Astrocyte (in vitro differentiated cells and primary cell): ENCODE results near the gene DAO. TPM values are rescaled to one million over a fixed set of nuclear protein-coding genes. Genes with fewer than 3 reads are reported as not detected.

ENCODE experiments used
- DNase-seq: peaks from one replicate; pipeline ENCODE4 v3.0.0-alpha.2; 2010; ENCODE audit warnings: low read depth
- FAIRE-seq: peaks from 2 replicates; lab custom pipeline; 2011; peaks lifted over from hg19 to GRCh38; lab: Jason Lieb, UNC
- H2AFZ ChIP-seq: 2 replicates; pipeline ENCODE4 v1.6.0; 2012; ENCODE audit warnings: low read depth, low read length, inconsistent platforms
- H3K27ac ChIP-seq: 2 replicates; pipeline ENCODE4 v1.5.1; 2011; ENCODE audit warnings: low read depth, low read length, inconsistent platforms
- H3K27me3 ChIP-seq: 2 replicates; pipeline ENCODE4 v1.6.0; 2011; ENCODE audit warnings: low read length, inconsistent platforms; ENCODE audit not compliant: insufficient read depth
- H3K36me3 ChIP-seq: 2 replicates; pipeline ENCODE4 v1.5.1; 2011; ENCODE audit warnings: low read length, inconsistent platforms; ENCODE audit not compliant: insufficient read depth
- H3K4me1 ChIP-seq: 2 replicates; pipeline ENCODE4 v1.5.1; 2011; ENCODE audit warnings: low read length, inconsistent platforms; ENCODE audit not compliant: insufficient read depth
- H3K4me2 ChIP-seq: 2 replicates; pipeline ENCODE4 v1.6.0; 2012; ENCODE audit warnings: low read length, inconsistent platforms
- H3K4me3 ChIP-seq: 2 replicates; pipeline ENCODE4 v1.5.1; 2011; ENCODE audit warnings: low read depth, mild to moderate bottlenecking, low read length, inconsistent platforms; ENCODE audit not compliant: insufficient read depth
- H3K79me2 ChIP-seq: 2 replicates; pipeline ENCODE4 v1.6.0; 2012; ENCODE audit warnings: mild to moderate bottlenecking, low read length, inconsistent platforms; ENCODE audit not compliant: insufficient read depth
- H3K9ac ChIP-seq: 2 replicates; pipeline ENCODE4 v1.6.0; 2012; ENCODE audit warnings: mild to moderate bottlenecking, low read length, inconsistent platforms
- H3K9me3 ChIP-seq: 2 replicates; pipeline ENCODE4 v1.5.1; 2012; ENCODE audit warnings: low read depth, mild to moderate bottlenecking, low read length, inconsistent platforms; ENCODE audit not compliant: insufficient read depth
- H4K20me1 ChIP-seq: 2 replicates; pipeline ENCODE4 v1.6.0; 2012; ENCODE audit warnings: low read length, inconsistent platforms; ENCODE audit not compliant: insufficient read depth
- H3K27ac Mint-ChIP-seq: one replicate; pipeline ENCODE4 v1.8.0; 2021; ENCODE audit warnings: mild to moderate bottlenecking, mixed read lengths; ENCODE audit not compliant: unreplicated experiment
- H3K27me3 Mint-ChIP-seq: one replicate; pipeline ENCODE4 v1.8.0; 2021; ENCODE audit warnings: low read depth, mixed read lengths; ENCODE audit not compliant: unreplicated experiment
- H3K36me3 Mint-ChIP-seq: one replicate; pipeline ENCODE4 v1.8.0; 2021; ENCODE audit warnings: low read depth, mixed read lengths; ENCODE audit not compliant: unreplicated experiment
- H3K4me1 Mint-ChIP-seq: one replicate; pipeline ENCODE4 v1.8.0; 2021; ENCODE audit warnings: low read depth, mixed read lengths; ENCODE audit not compliant: unreplicated experiment
- H3K4me3 Mint-ChIP-seq: one replicate; pipeline ENCODE4 v1.8.0; 2021; ENCODE audit warnings: mild to moderate bottlenecking, moderate library complexity, mixed read lengths; ENCODE audit not compliant: unreplicated experiment
- H3K9me3 Mint-ChIP-seq: one replicate; pipeline ENCODE4 v1.8.0; 2021; ENCODE audit warnings: mild to moderate bottlenecking, mixed read lengths; ENCODE audit not compliant: unreplicated experiment
- EZH2 ChIP-seq: IDR thresholded peaks from 2 replicates; pipeline ENCODE4 v1.6.1; 2012; ENCODE audit warnings: mild to moderate bottlenecking, low read length, inconsistent platforms; ENCODE audit not compliant: insufficient read depth
- total RNA-seq: library from RNA; stranded (reverse); gene quantifications from 2 replicates; pipeline ENCODE4 v1.2.1, GENCODE V29; 2021
- TF ChIP-seq, protein P1 (sequence below): IDR thresholded peaks from 2 replicates; pipeline ENCODE4 v1.5.1; 2011; ENCODE audit warnings: low read depth, mild to moderate bottlenecking, inconsistent platforms, low read length, moderate library complexity; ENCODE audit not compliant: insufficient read depth

Gene DAO
- total RNA-seq, 1 donor from 2014 or later, result not detected

DNA sequence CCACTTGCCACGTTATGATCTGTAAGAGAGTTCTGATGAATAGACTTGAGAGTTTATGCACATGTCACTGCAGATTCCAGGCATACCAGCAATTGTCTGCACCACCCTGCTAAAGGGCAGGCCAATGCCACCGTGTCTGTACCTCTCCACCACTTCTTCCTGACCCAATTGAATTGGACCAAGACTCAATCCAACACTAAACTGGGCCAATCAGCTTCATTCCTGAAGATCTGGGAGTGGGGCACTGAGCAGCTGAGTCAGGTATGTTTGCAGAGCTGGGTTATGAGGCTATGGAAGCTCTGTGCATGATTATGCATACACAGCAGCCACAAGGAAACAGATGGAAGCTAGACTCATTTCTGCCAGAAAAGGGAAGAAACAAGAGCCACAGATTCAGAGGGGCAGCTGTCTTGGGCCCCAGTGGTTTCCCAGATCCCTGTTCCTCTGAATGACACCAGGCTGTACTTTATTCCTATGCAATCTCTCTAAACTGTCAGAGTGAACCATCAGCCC is 28.0 kb downstream of the DAO start:
- peaks cover 3% of the 10 kb centered on the region for H3K9me3 ChIP-seq
- H3K4me3 ChIP-seq, result no peak overlapping the region
- peaks cover 7% of the 10 kb centered on the region for H3K4me1 Mint-ChIP-seq
- H3K9me3 Mint-ChIP-seq, result no peaks in the 10 kb centered on the region
- no peak overlapping the region for H3K27ac ChIP-seq
- H4K20me1 ChIP-seq, result no peaks in the 10 kb centered on the region
- H3K9ac ChIP-seq, result no peak overlapping the region
- DNase-seq (peak; percentile 12), FAIRE-seq (no peak)
- H3K79me2 ChIP-seq, result no peaks in the 10 kb centered on the region
- no peak overlapping the region for H3K4me2 ChIP-seq
- peaks cover 12% of the 10 kb centered on the region for H3K27me3 Mint-ChIP-seq
- no peak overlapping the region for H2AFZ ChIP-seq
- no peaks in the 10 kb centered on the region for H3K4me1 ChIP-seq
- H3K36me3 Mint-ChIP-seq, result no peaks in the 10 kb centered on the region
- no peaks in the 10 kb centered on the region for H3K36me3 ChIP-seq
- peak overlapping the region; percentile 34 for H3K4me3 Mint-ChIP-seq
- TF ChIP-seq, protein P1, sequence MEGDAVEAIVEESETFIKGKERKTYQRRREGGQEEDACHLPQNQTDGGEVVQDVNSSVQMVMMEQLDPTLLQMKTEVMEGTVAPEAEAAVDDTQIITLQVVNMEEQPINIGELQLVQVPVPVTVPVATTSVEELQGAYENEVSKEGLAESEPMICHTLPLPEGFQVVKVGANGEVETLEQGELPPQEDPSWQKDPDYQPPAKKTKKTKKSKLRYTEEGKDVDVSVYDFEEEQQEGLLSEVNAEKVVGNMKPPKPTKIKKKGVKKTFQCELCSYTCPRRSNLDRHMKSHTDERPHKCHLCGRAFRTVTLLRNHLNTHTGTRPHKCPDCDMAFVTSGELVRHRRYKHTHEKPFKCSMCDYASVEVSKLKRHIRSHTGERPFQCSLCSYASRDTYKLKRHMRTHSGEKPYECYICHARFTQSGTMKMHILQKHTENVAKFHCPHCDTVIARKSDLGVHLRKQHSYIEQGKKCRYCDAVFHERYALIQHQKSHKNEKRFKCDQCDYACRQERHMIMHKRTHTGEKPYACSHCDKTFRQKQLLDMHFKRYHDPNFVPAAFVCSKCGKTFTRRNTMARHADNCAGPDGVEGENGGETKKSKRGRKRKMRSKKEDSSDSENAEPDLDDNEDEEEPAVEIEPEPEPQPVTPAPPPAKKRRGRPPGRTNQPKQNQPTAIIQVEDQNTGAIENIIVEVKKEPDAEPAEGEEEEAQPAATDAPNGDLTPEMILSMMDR, result no peak
- no peak for TF ChIP-seq EZH2
- H3K27me3 ChIP-seq, result peaks cover 4% of the 10 kb centered on the region
- peak overlapping the region; percentile 48 for H3K27ac Mint-ChIP-seq

DNA sequence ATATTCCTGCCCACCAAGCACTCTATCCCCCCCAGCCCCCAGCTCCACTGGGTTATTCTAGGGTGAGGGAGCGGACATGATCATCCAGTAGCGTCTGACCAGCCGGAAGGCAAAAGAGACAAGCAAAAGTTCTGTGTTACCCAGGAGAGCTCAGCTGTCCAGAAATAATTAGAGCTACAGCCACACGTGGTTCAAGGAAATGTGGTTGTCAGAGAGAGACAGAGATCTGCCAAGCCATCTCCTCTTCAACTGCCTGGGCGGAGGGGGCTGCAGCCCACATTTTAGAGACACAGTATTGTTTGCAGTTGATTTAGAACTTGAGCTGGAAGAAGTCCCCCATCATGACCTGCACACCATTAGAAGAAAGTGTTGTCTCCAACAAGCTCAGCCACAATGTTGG is 30.4 kb downstream of the DAO start:
- Histone ChIP-seq H3K27me3 (peaks cover 4% of the 10 kb centered on the region), H3K36me3 (no peaks in the 10 kb centered on the region), H4K20me1 (no peaks in the 10 kb centered on the region), H3K79me2 (no peaks in the 10 kb centered on the region), H3K4me2 (no peak overlapping the region), H3K9me3 (peaks cover 3% of the 10 kb centered on the region), H3K9ac (no peak overlapping the region), H3K27ac (no peak overlapping the region), H2AFZ (no peak overlapping the region), H3K4me3 (no peak overlapping the region), H3K4me1 (no peaks in the 10 kb centered on the region)
- H3K9me3 Mint-ChIP-seq, result no peaks in the 10 kb centered on the region
- H3K36me3 Mint-ChIP-seq, result no peaks in the 10 kb centered on the region
- no peak overlapping the region for H3K27ac Mint-ChIP-seq
- peaks cover 7% of the 10 kb centered on the region for H3K4me1 Mint-ChIP-seq
- DNase-seq (no peak), FAIRE-seq (no peak)
- H3K27me3 Mint-ChIP-seq, result peaks cover 18% of the 10 kb centered on the region
- no peak overlapping the region for H3K4me3 Mint-ChIP-seq
- TF ChIP-seq EZH2, result no peak
- TF ChIP-seq, protein P1, result no peak

DNA sequence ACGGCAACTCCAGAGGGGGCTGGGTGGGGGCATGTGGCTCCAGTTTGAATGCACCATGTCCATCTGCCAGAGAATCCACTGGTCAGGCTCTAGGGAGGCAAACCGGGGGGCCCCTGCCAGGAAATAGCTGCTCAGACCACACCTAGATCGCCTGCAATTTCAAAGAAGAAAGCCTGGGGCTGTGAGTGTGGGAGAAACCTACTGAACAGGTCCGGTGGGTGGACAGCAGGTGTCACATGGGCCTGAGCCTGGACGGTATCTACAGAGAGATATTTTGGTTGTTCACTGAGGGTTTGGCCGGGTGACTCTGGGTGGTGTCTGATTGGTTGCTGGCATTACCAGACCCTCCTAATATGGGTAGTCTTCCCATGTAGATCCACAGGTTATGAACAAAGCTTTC is 32.0 kb downstream of the DAO start:
- TF ChIP-seq EZH2, result no peak
- TF ChIP-seq, protein P1, result no peak
- H3K27ac ChIP-seq, result no peak overlapping the region
- no peak overlapping the region for H3K27ac Mint-ChIP-seq
- H3K9me3 ChIP-seq, result peaks cover 3% of the 10 kb centered on the region
- H3K27me3 ChIP-seq, result peaks cover 2% of the 10 kb centered on the region
- H3K4me1 Mint-ChIP-seq, result peaks cover 7% of the 10 kb centered on the region
- peaks cover 16% of the 10 kb centered on the region for H3K27me3 Mint-ChIP-seq
- no peak overlapping the region for H3K4me2 ChIP-seq
- no peaks in the 10 kb centered on the region for H3K36me3 Mint-ChIP-seq
- no peaks in the 10 kb centered on the region for H3K36me3 ChIP-seq
- H2AFZ ChIP-seq, result no peak overlapping the region
- DNase-seq (no peak), FAIRE-seq (no peak)
- no peaks in the 10 kb centered on the region for H4K20me1 ChIP-seq
- H3K9ac ChIP-seq, result no peak overlapping the region
- no peaks in the 10 kb centered on the region for H3K9me3 Mint-ChIP-seq
- H3K4me3 Mint-ChIP-seq, result no peak overlapping the region
- no peaks in the 10 kb centered on the region for H3K79me2 ChIP-seq
- H3K4me1 ChIP-seq, result no peaks in the 10 kb centered on the region
- H3K4me3 ChIP-seq, result no peak overlapping the region
